H1 (cell line): Measurements from ENCODE around the gene MMP25. TPM values are rescaled to one million over a fixed set of nuclear protein-coding genes. Genes with fewer than 3 reads are reported as not detected.
A peak's percentile ranks its signal among the peaks of the same experiment; 100 is the strongest.

Source experiments
- CTCF ChIA-PET: fragments of 300-600 bp; sonication (Branson Sonifier 250); formaldehyde crosslinking; loops from one replicate; lab custom pipeline; 2021; ENCODE audit not compliant: partially characterized antibody; lab: Charles Lee
- POLR2A ChIA-PET: fragments of 300-600 bp; sonication (Branson Sonifier 250); formaldehyde crosslinking; loops from one replicate; lab custom pipeline; 2021; ENCODE audit warnings: inconsistent platforms; ENCODE audit not compliant: partially characterized antibody; lab: Charles Lee
- DNase-seq, 2 experiments: peaks; one replicate each; pipeline versions ENCODE4 v3.0.0 to v3.0.0-alpha.2; 2010 to 2022; ENCODE audit warnings: low spot score in 2 of 2, low read depth in 1 of 2, mixed read lengths in 1 of 2
- FAIRE-seq: peaks from 2 replicates; lab custom pipeline; 2011; peaks lifted over from hg19 to GRCh38; lab: Jason Lieb, UNC
- H2AFZ ChIP-seq: 2 replicates; pipeline ENCODE4 v1.8.1; 2012; ENCODE audit warnings: low read length, inconsistent platforms
- H2AK5ac ChIP-seq: 2 replicates; pipeline ENCODE4 v1.6.1; 2013; ENCODE audit warnings: low read depth, low read length
- H2BK120ac ChIP-seq: replicated peaks from 2 replicates; pipeline ENCODE3; 2013; ENCODE audit warnings: low read depth, low read length, inconsistent platforms
- H2BK12ac ChIP-seq: 2 replicates; pipeline ENCODE4 v1.6.1; 2013; ENCODE audit warnings: low read depth, low read length
- H2BK15ac ChIP-seq: 2 replicates; pipeline ENCODE4 v1.6.1; 2013; ENCODE audit warnings: low read length
- H2BK20ac ChIP-seq: 2 replicates; pipeline ENCODE4 v1.6.1; 2013; ENCODE audit warnings: low read length
- H2BK5ac ChIP-seq: 2 replicates; pipeline ENCODE4 v1.6.1; 2013; ENCODE audit warnings: low read depth, low read length
- H3K14ac ChIP-seq: 2 replicates; pipeline ENCODE4 v1.6.1; 2013; ENCODE audit warnings: inconsistent platforms; ENCODE audit not compliant: insufficient read length
- H3K18ac ChIP-seq: 2 replicates; pipeline ENCODE4 v1.6.1; 2013; ENCODE audit warnings: low read length; ENCODE audit errors: extremely low read depth
- H3K23ac ChIP-seq: 2 replicates; pipeline ENCODE4 v1.6.1; 2013; ENCODE audit warnings: inconsistent platforms; ENCODE audit not compliant: insufficient read length
- H3K23me2 ChIP-seq: 2 replicates; pipeline ENCODE4 v1.6.1; 2013; ENCODE audit warnings: low read depth, low read length
- H3K27ac ChIP-seq: 2 replicates; pipeline ENCODE4 v1.6.1; 2011; ENCODE audit warnings: low read depth, low read length, inconsistent platforms
- H3K27me3 ChIP-seq, 4 experiments: replicated peaks in 1 of 4; 1 replicate in 1 of 4; 2 replicates in 3 of 4; pipeline versions ENCODE4 v1.6.1 to v1.8.1; 2011 to 2013; ENCODE audit warnings: low read length in 3 of 4, mild to moderate bottlenecking in 3 of 4, inconsistent platforms in 2 of 4, mixed read lengths in 2 of 4, moderate library complexity in 1 of 4; ENCODE audit not compliant: control insufficient read depth in 3 of 4, insufficient read depth in 3 of 4; ENCODE audit errors: extremely low read depth in 1 of 4
- H3K36me3 ChIP-seq, 4 experiments: 2 replicates each; pipeline versions ENCODE4 v1.6.1 to v1.8.1; 2011 to 2013; ENCODE audit warnings: mild to moderate bottlenecking in 4 of 4, low read length in 3 of 4, moderate library complexity in 2 of 4, control low read depth in 1 of 4, inconsistent platforms in 1 of 4; ENCODE audit not compliant: insufficient read depth in 4 of 4, control insufficient read depth in 2 of 4
- H3K4ac ChIP-seq: replicated peaks from 2 replicates; pipeline ENCODE3; 2013; ENCODE audit warnings: low read length, low read depth, mixed read lengths, inconsistent platforms; ENCODE audit not compliant: insufficient read length
- H3K4me1 ChIP-seq, 4 experiments: replicated peaks in 1 of 4; 1 replicate in 1 of 4; 2 replicates in 3 of 4; pipeline versions ENCODE4 v1.6.1 to v1.8.1; 2011 to 2013; ENCODE audit warnings: low read length in 3 of 4, inconsistent platforms in 2 of 4, mixed read lengths in 1 of 4; ENCODE audit not compliant: insufficient read depth in 4 of 4, control insufficient read depth in 3 of 4
- H3K4me2 ChIP-seq, 2 experiments: 2 replicates each; pipeline versions ENCODE4 v1.6.1 to v1.8.1; 2011 to 2013; ENCODE audit warnings: low read depth in 2 of 2, low read length in 2 of 2, control low read depth in 1 of 2, inconsistent platforms in 1 of 2, mild to moderate bottlenecking in 1 of 2; ENCODE audit not compliant: insufficient read depth in 1 of 2
- H3K4me3 ChIP-seq, 4 experiments: fragments of 200-600, 300-600 bp in 1 of 4; sonication (generic), shearing (Covaris generic), sonication (Bioruptor Twin) in 1 of 4; 2 replicates each; pipeline versions ENCODE4 v1.5.1 to v1.8.1; 2011 to 2016; ENCODE audit warnings: low read length in 4 of 4, low read depth in 3 of 4, control low read depth in 2 of 4, inconsistent platforms in 2 of 4, mild to moderate bottlenecking in 2 of 4, mixed read lengths in 1 of 4, moderate library complexity in 1 of 4; ENCODE audit not compliant: insufficient read depth in 2 of 4; ENCODE audit errors: extremely low read depth in 1 of 4
- H3K56ac ChIP-seq: replicated peaks from 2 replicates; pipeline ENCODE3; 2013; ENCODE audit warnings: low read depth, mild to moderate bottlenecking, mixed read lengths, low read length, inconsistent platforms; ENCODE audit not compliant: insufficient read length
- H3K79me1 ChIP-seq: 2 replicates; pipeline ENCODE4 v1.6.1; 2013; ENCODE audit warnings: low read depth, low read length, control low read depth
- H3K79me2 ChIP-seq, 2 experiments: 2 replicates each; pipeline versions ENCODE4 v1.6.1 to v1.8.1; 2012 to 2013; ENCODE audit warnings: low read length in 2 of 2, mild to moderate bottlenecking in 2 of 2, inconsistent platforms in 1 of 2; ENCODE audit not compliant: insufficient read depth in 2 of 2, control insufficient read depth in 1 of 2
- H3K9ac ChIP-seq, 4 experiments: replicated peaks in 1 of 4; 1 replicate in 1 of 4; 2 replicates in 3 of 4; pipeline versions ENCODE4 v1.6.1 to v1.8.1; 2011 to 2013; ENCODE audit warnings: low read depth in 3 of 4, low read length in 3 of 4, control low read depth in 2 of 4, mild to moderate bottlenecking in 2 of 4, moderate library complexity in 2 of 4, inconsistent platforms in 1 of 4; ENCODE audit errors: extremely low read depth in 1 of 4
- H3K9me3 ChIP-seq, 2 experiments: 2 replicates each; pipeline versions ENCODE4 v1.6.1 to v1.8.1; 2012 to 2013; ENCODE audit warnings: mild to moderate bottlenecking in 2 of 2, moderate library complexity in 2 of 2, control low read depth in 1 of 2, inconsistent platforms in 1 of 2, low read depth in 1 of 2, low read length in 1 of 2, mixed read lengths in 1 of 2; ENCODE audit not compliant: insufficient read depth in 2 of 2
- H4K20me1 ChIP-seq, 2 experiments: replicated peaks in 1 of 2; 2 replicates each; pipeline versions ENCODE3 to v1.8.1; 2011 to 2013; ENCODE audit warnings: inconsistent platforms in 2 of 2, low read length in 2 of 2, mild to moderate bottlenecking in 1 of 2; ENCODE audit not compliant: insufficient read depth in 2 of 2, control insufficient read depth in 1 of 2
- H4K5ac ChIP-seq: 2 replicates; pipeline ENCODE4 v1.6.1; 2013; ENCODE audit warnings: low read length, low read depth, mixed read lengths, inconsistent platforms; ENCODE audit not compliant: insufficient read length
- H4K8ac ChIP-seq: 2 replicates; pipeline ENCODE4 v1.8.0; 2013; ENCODE audit warnings: mild to moderate bottlenecking, moderate library complexity, low read length, inconsistent platforms; ENCODE audit not compliant: insufficient read depth; ENCODE audit errors: extremely low read depth
- H4K91ac ChIP-seq: replicated peaks from 2 replicates; pipeline ENCODE3; 2013; ENCODE audit warnings: low read length, mixed read lengths, inconsistent platforms; ENCODE audit not compliant: insufficient read length
- CREB1 ChIP-seq: IDR thresholded peaks from 2 replicates; pipeline ENCODE4 v1.6.1; 2012; ENCODE audit warnings: inconsistent platforms
- E2F6 ChIP-seq: IDR thresholded peaks from 2 replicates; pipeline ENCODE4 v1.6.1; 2012; ENCODE audit warnings: inconsistent platforms
- FOSL1 ChIP-seq: IDR thresholded peaks from 2 replicates; pipeline ENCODE4 v1.6.1; 2011; ENCODE audit warnings: mild to moderate bottlenecking, low read depth, low read length, moderate library complexity; ENCODE audit not compliant: insufficient read depth
- JUN ChIP-seq: IDR thresholded peaks from 2 replicates; pipeline ENCODE4 v1.6.1; 2011; ENCODE audit warnings: low read depth, mild to moderate bottlenecking, improper control_type of control experiment, low read length
- KDM4A ChIP-seq: IDR thresholded peaks from one replicate; pipeline ENCODE4 v1.7.1; 2012; ENCODE audit warnings: low read depth, mild to moderate bottlenecking, moderate library complexity, low read length, inconsistent platforms; ENCODE audit not compliant: severe bottlenecking
- MAFK ChIP-seq: IDR thresholded peaks from 2 replicates; pipeline ENCODE4 v1.6.1; 2012; ENCODE audit warnings: low read depth, mild to moderate bottlenecking, improper control_type of control experiment, low read length
- NRF1 ChIP-seq: IDR thresholded peaks from 2 replicates; pipeline ENCODE4 v1.6.1; 2011; ENCODE audit warnings: mild to moderate bottlenecking, low read depth, low read length, improper control_type of control experiment
- POLR2A ChIP-seq, 2 experiments: IDR thresholded peaks; 1 replicate in 1 of 2; 2 replicates in 1 of 2; pipeline ENCODE4 v1.6.1; 2011; ENCODE audit warnings: low read depth in 2 of 2, low read length in 2 of 2, mild to moderate bottlenecking in 2 of 2; ENCODE audit errors: control extremely low read depth in 1 of 2
- SRF ChIP-seq: IDR thresholded peaks from 2 replicates; pipeline ENCODE4 v1.6.1; 2011; ENCODE audit warnings: mild to moderate bottlenecking, low read depth, low read length, moderate library complexity
- TAF7 ChIP-seq: optimal IDR thresholded peaks from 2 replicates; pipeline ENCODE3; 2011; ENCODE audit warnings: low read depth, mild to moderate bottlenecking, inconsistent platforms, low read length, moderate library complexity, borderline replicate concordance
- WGBS, 2 experiments: shearing (Covaris generic) in 1 of 2; methylation state at CpG; one replicate each; pipeline versions ENCODE4 v1.1.6 to v1.1.7; 2013 to 2015; ENCODE audit warnings: low lambda C conversion rate in 2 of 2, mixed read lengths in 2 of 2, inconsistent platforms in 1 of 2, low coverage in 1 of 2, missing lambda C conversion rate in 1 of 2; ENCODE audit not compliant: insufficient replicate concordance in 2 of 2, insufficient coverage in 1 of 2, insufficient read length in 1 of 2; ENCODE audit errors: extremely low coverage in 1 of 2, missing lambda C conversion rate in 1 of 2; 5-methylcytosine and 5-hydroxymethylcytosine counted together
- polyA plus RNA-seq, 7 experiments: library from polyadenylated mRNA; depleted of rRNA in 3 of 7; stranded (reverse) in 5 of 7; unstranded in 2 of 7; fragments of >200 nt in 5 of 7; fragments of 200-250 nt in 2 of 7; gene quantifications; 1 replicate in 5 of 7; 2 replicates in 1 of 7; 4 replicates in 1 of 7; pipeline versions ENCODE4 v1.2.1 to v1.2.3, GENCODE V29; 2011 to 2013; ENCODE audit warnings: missing spikeins in 2 of 7, mixed read lengths in 2 of 7
- total RNA-seq: library from RNA; stranded (reverse); fragmentation: NEBNext Ultra II Directional; extraction: Animal tissue kit (Norgen Biotek cat#: 25700); gene quantifications from 2 replicates; pipeline ENCODE4 v1.2.1, GENCODE V29; 2021

Gene MMP25
- total and polyA plus RNA-seq, 2 of the 8 experiments (the other 6 are each of a cell fraction or from before 2014, with no cell fraction given) = 7.7 to 26.7 TPM

GRCh38 chr16:3017794-3018506 lies 28.4 kb upstream of the MMP25 start, which contains the start of gene CLDN6:
TSS of gene CLDN6 (minus strand) at chr16:3018183. CDS start at chr16:3016021, 2,162 bp downstream.
- Histone ChIP-seq H3K14ac (no peak within 1 kb of the TSS), H3K4me3 (peak within 1 kb of the TSS; percentile 58 to 96 (median 92)), H4K91ac (peak within 1 kb of the TSS; percentile 98), H4K8ac (peak within 1 kb of the TSS; percentile 100), H3K9me3 (no peaks in the 10 kb centered on the region), H4K5ac (peak within 1 kb of the TSS; percentile 96), H3K27ac (peak within 1 kb of the TSS; percentile 96), H3K56ac (peak within 1 kb of the TSS; percentile 89), H3K79me2 (peaks cover 11 to 32% of the 10 kb centered on the region in 2 experiments), H4K20me1 (peaks cover 19 to 35% of the 10 kb centered on the region in 2 experiments), H2BK15ac (peak within 1 kb of the TSS; percentile 88; the same call in 1 of the 2 replicates), H3K36me3 (peaks cover 6 to 24% (median 12%) of the 10 kb centered on the region in 4 experiments; a peak in 7 of 8 replicates), H3K23me2 (peaks cover 24% of the 10 kb centered on the region), H2AFZ (no peak within 1 kb of the TSS), H3K4ac (peak within 1 kb of the TSS; percentile 98), H2AK5ac (no peak within 1 kb of the TSS), H2BK12ac (peak within 1 kb of the TSS; percentile 90), H3K27me3 (no peaks in the 10 kb centered on the region), H2BK5ac (peak within 1 kb of the TSS; percentile 99), H3K79me1 (peaks cover 11% of the 10 kb centered on the region; the same call in 1 of the 2 replicates), H3K4me1 (peaks cover 5 to 43% (median 37%) of the 10 kb centered on the region in 4 experiments), H3K23ac (no peak within 1 kb of the TSS), H2BK20ac (no peak within 1 kb of the TSS; the same call in 1 of the 2 replicates), H3K18ac (peak within 1 kb of the TSS; percentile 98), H2BK120ac (no peak within 1 kb of the TSS), H3K9ac (peak within 1 kb of the TSS; percentile 90 to 98 (median 97)), H3K4me2 (peak within 1 kb of the TSS; percentile 66 to 76)
- CTCF ChIA-PET = interaction anchor here (0.6 to 23.8 kb wide), 18 partner anchors 13 to 111 kb away, joined by 3 to 639 read pairs (median 4); partner anchors contain the start of genes CLDN9, KREMEN2 and PKMYT1
- whole genome bisulfite sequencing, 2 experiments = 5% methylated on average over 34 of the region's 52 CpGs; no CpG with 5 or more reads in 1 of the 2 experiments
- DNase-seq (peak; percentile 92 to 100), FAIRE-seq (peak; percentile 92)
- POLR2A ChIA-PET = interaction anchor here (0.6 to 35.7 kb wide), 17 partner anchors 1 to 150 kb away, joined by 3 to 1808 read pairs (median 8); partner anchors contain the start of genes BICDL2, CLDN6, CLDN9 and HCFC1R1
- TF ChIP-seq JUN (peak; percentile 58; the same call in 1 of the 2 replicates), KDM4A (no peak), MAFK (no peak), TAF7 (peak; percentile 95), CREB1 (peak; percentile 89), E2F6 (no peak), POLR2A (IDR thresholded peaks at IDR 0.05; ENCODE audit: control extremely low read depth in 1 of 2, low read depth in 2 of 2, low read length in 2 of 2) (peak; percentile 98 to 99), SRF (no peak), NRF1 (no peak; the same call in 1 of the 2 replicates), FOSL1 (no peak)
